T-helper 1 cell treated with Interleukin-12 subunit alpha and Interleukin-12 subunit beta and Interleukin-4 antibody, amounts not matched to agents 30 ng/mL and 1 ng/mL, for 36 hours (primary cell): ENCODE data around the gene RASGRF1. TPM values are rescaled to one million over a fixed set of nuclear protein-coding genes. Genes with fewer than 3 reads are reported as not detected.
"Not testable (repeated sequence)": the region's sequence is repeated elsewhere in the genome, so short reads cannot be mapped to it uniquely, and the experiment has no call there.

Experiments used
- intact Hi-C: fragments of 100-400 bp; cut with micrococcal nuclease; formaldehyde crosslinking; loops from one replicate; pipeline ENCODE4 v1.15.1; 2024
- total RNA-seq: library from RNA; stranded (reverse); gene quantifications from 2 replicates; pipeline ENCODE4 v1.2.3, GENCODE V29; 2022

Gene RASGRF1
- total RNA-seq, 1 donor from 2014 or later = 0.12 TPM

GRCh38 chr15:78933823-78934654 is 156.5 kb downstream of the RASGRF1 start:
- intact Hi-C loops = no loop called here

GRCh38 chr15:78933187-78933822 is 157.3 kb downstream of the RASGRF1 start:
- intact Hi-C loops = no loop called here

GRCh38 chr15:78932258-78932808 is 158.2 kb downstream of the RASGRF1 start:
- intact Hi-C loops = no loop called here

GRCh38 chr15:78931439-78932257 is 158.9 kb downstream of the RASGRF1 start:
- intact Hi-C loops = no loop called here

- intact Hi-C loops = no loop called here
Observed at GRCh38 chr15:78930577-78931388, 159.8 kb downstream of the RASGRF1 start.

GRCh38 chr15:78929536-78930264 is 160.9 kb downstream of the RASGRF1 start:
- intact Hi-C loops = no loop called here

GRCh38 chr15:78928616-78929093 is 161.9 kb downstream of the RASGRF1 start:
- intact Hi-C loops = no loop called here

- intact Hi-C loops = not testable (repeated sequence)
Observed at GRCh38 chr15:78928176-78928575, 162.4 kb downstream of the RASGRF1 start.

- intact Hi-C loops = no loop called here
Observed at GRCh38 chr15:78927077-78927790, 163.3 kb downstream of the RASGRF1 start.

GRCh38 chr15:78925956-78926743 is 164.4 kb downstream of the RASGRF1 start:
- intact Hi-C loops = no loop called here

GRCh38 chr15:78925076-78925624 is 165.4 kb downstream of the RASGRF1 start:
- intact Hi-C loops = no loop called here

- intact Hi-C loops = no loop called here
Observed at GRCh38 chr15:78923480-78924360, 166.9 kb downstream of the RASGRF1 start.

GRCh38 chr15:78923015-78923414 is 167.6 kb downstream of the RASGRF1 start:
- intact Hi-C loops = no loop called here

GRCh38 chr15:78922527-78922926 is 168.1 kb downstream of the RASGRF1 start:
- intact Hi-C loops = no loop called here

GRCh38 chr15:78921940-78922339 is 168.6 kb downstream of the RASGRF1 start:
- intact Hi-C loops = no loop called here

GRCh38 chr15:78921517-78921916 is 169.1 kb downstream of the RASGRF1 start:
- intact Hi-C loops = no loop called here

GRCh38 chr15:78917888-78918287 is 172.7 kb downstream of the RASGRF1 start:
- intact Hi-C loops = no loop called here
